IMR-90 (cell line): ENCODE data around the gene GATA6. TPM values are rescaled to one million over a fixed set of nuclear protein-coding genes. Genes with fewer than 3 reads are reported as not detected.
A peak's percentile ranks its signal among the peaks of the same experiment; 100 is the strongest.

Experiments used
- ATAC-seq: fragments of 200-7000 bp; cut with Tn5 transposase; 2 replicates; pipeline ENCODE4 v1.9.1; 2020; ENCODE audit warnings: low read depth, mild to moderate bottlenecking, moderate library complexity
- BruUV-seq: library from RNA; stranded (reverse); fragments of 400-500 nt; replicated peaks from 2 replicates; lab custom pipeline; 2021; lab: Mats Ljungman, UMichigan
- CTCF ChIA-PET: fragments of 300-600 bp; formaldehyde crosslinking; extraction: SDS; loops from one replicate; lab custom pipeline; 2021; ENCODE audit warnings: antibody characterized with exemption; lab: Yijun Ruan, JAX
- POLR2A ChIA-PET: fragments of 300-600 bp; sonication (Branson Sonifier 250); formaldehyde crosslinking; loops from one replicate; lab custom pipeline; 2022; ENCODE audit warnings: antibody characterized with exemption; ENCODE audit not compliant: unreplicated experiment; lab: Charles Lee
- DNase-seq: peaks from one replicate; pipeline ENCODE4 v3.0.0; 2013
- H2AFZ ChIP-seq: replicated peaks from 2 replicates; pipeline ENCODE3; 2013; ENCODE audit warnings: low read length, mild to moderate bottlenecking; ENCODE audit not compliant: poor library complexity
- H2AK5ac ChIP-seq: 2 replicates; pipeline ENCODE4 v1.6.1; 2013; ENCODE audit warnings: low read depth, low read length, inconsistent platforms
- H2AK9ac ChIP-seq: replicated peaks from 2 replicates; pipeline ENCODE3; 2013; ENCODE audit warnings: mild to moderate bottlenecking, low read depth, low read length, moderate library complexity; ENCODE audit not compliant: poor library complexity
- H2BK120ac ChIP-seq: 2 replicates; pipeline ENCODE4 v1.6.1; 2013; ENCODE audit warnings: low read depth, low read length, inconsistent platforms
- H2BK15ac ChIP-seq: 3 replicates; pipeline ENCODE4 v1.6.1; 2013; ENCODE audit warnings: low read depth, low read length, inconsistent platforms
- H2BK20ac ChIP-seq: 2 replicates; pipeline ENCODE4 v1.6.1; 2013; ENCODE audit warnings: low read depth, mild to moderate bottlenecking, inconsistent platforms, low read length, moderate library complexity
- H2BK5ac ChIP-seq: 2 replicates; pipeline ENCODE4 v1.6.1; 2013; ENCODE audit warnings: mild to moderate bottlenecking, low read depth, low read length, inconsistent platforms; ENCODE audit not compliant: poor library complexity, severe bottlenecking
- H3K14ac ChIP-seq: replicated peaks from 2 replicates; pipeline ENCODE4 v1.6.1; 2013; ENCODE audit warnings: low read depth, low read length, inconsistent platforms
- H3K18ac ChIP-seq: 2 replicates; pipeline ENCODE4 v1.6.1; 2013; ENCODE audit warnings: low read depth, low read length, control low read depth
- H3K23ac ChIP-seq: 2 replicates; pipeline ENCODE4 v1.6.1; 2013; ENCODE audit warnings: low read depth, low read length, inconsistent platforms
- H3K27ac ChIP-seq: 2 replicates; pipeline ENCODE4 v1.5.1; 2013; ENCODE audit warnings: mild to moderate bottlenecking, control low read depth, low read length; ENCODE audit not compliant: insufficient read depth
- H3K27me3 ChIP-seq: 2 replicates; pipeline ENCODE4 v1.6.1; 2013; ENCODE audit warnings: low read length; ENCODE audit not compliant: control insufficient read depth, insufficient read depth
- H3K36me3 ChIP-seq: 2 replicates; pipeline ENCODE4 v1.6.1; 2013; ENCODE audit warnings: low read length, mixed read lengths; ENCODE audit not compliant: control insufficient read depth, insufficient read depth
- H3K4ac ChIP-seq: 2 replicates; pipeline ENCODE4 v1.6.1; 2013; ENCODE audit warnings: low read depth, low read length, inconsistent platforms
- H3K4me1 ChIP-seq: 2 replicates; pipeline ENCODE4 v1.6.1; 2013; ENCODE audit warnings: low read length, mixed read lengths; ENCODE audit not compliant: control insufficient read depth, insufficient read depth
- H3K4me2 ChIP-seq: 2 replicates; pipeline ENCODE4 v1.6.1; 2013; ENCODE audit warnings: low read depth, mild to moderate bottlenecking, control low read depth, low read length, moderate library complexity
- H3K4me3 ChIP-seq: 2 replicates; pipeline ENCODE4 v1.5.1; 2013; ENCODE audit warnings: low read depth, mild to moderate bottlenecking, control low read depth, low read length, moderate library complexity; ENCODE audit not compliant: insufficient read depth
- H3K56ac ChIP-seq: 2 replicates; pipeline ENCODE4 v1.6.1; 2013; ENCODE audit warnings: low read length, inconsistent platforms; ENCODE audit not compliant: insufficient read depth; ENCODE audit errors: extremely low read depth
- H3K79me1 ChIP-seq, 2 experiments: 2 replicates each; pipeline ENCODE4 v1.6.1; 2013; ENCODE audit warnings: low read length in 2 of 2, inconsistent platforms in 1 of 2, low read depth in 1 of 2
- H3K9ac ChIP-seq: 2 replicates; pipeline ENCODE4 v1.6.1; 2013; ENCODE audit warnings: low read depth, low read length, control low read depth
- H3K9me1 ChIP-seq: 2 replicates; pipeline ENCODE4 v1.6.1; 2013; ENCODE audit warnings: low read length, inconsistent platforms; ENCODE audit not compliant: insufficient read depth
- H3K9me3 ChIP-seq: 2 replicates; pipeline ENCODE4 v1.6.1; 2013; ENCODE audit warnings: low read length; ENCODE audit not compliant: control insufficient read depth, insufficient read depth
- H4K20me1 ChIP-seq: 2 replicates; pipeline ENCODE4 v1.6.1; 2013; ENCODE audit warnings: low read length, inconsistent platforms; ENCODE audit not compliant: insufficient read depth
- H4K5ac ChIP-seq: 2 replicates; pipeline ENCODE4 v1.6.1; 2013; ENCODE audit warnings: mild to moderate bottlenecking, low read depth, low read length, control low read depth
- H4K8ac ChIP-seq, 2 experiments: 2 replicates each; pipeline ENCODE4 v1.6.1; 2013; ENCODE audit warnings: low read depth in 2 of 2, low read length in 2 of 2, control low read depth in 1 of 2, inconsistent platforms in 1 of 2
- H4K91ac ChIP-seq: 2 replicates; pipeline ENCODE4 v1.6.1; 2013; ENCODE audit warnings: low read depth, low read length, inconsistent platforms; ENCODE audit not compliant: insufficient read depth
- CEBPB ChIP-seq: IDR thresholded peaks from 2 replicates; pipeline ENCODE4 v1.6.1; 2012; ENCODE audit warnings: low read depth, low read length, improper control_type of control experiment
- MAZ ChIP-seq: IDR thresholded peaks from 2 replicates; pipeline ENCODE4 v1.6.1; 2012; ENCODE audit warnings: low read depth, mild to moderate bottlenecking, low read length, improper control_type of control experiment, moderate library complexity, borderline replicate concordance
- NFE2L2 ChIP-seq: fragments of 150-350 bp; IDR thresholded peaks from 2 replicates; pipeline ENCODE4 v1.6.1; 2016; ENCODE audit warnings: low read depth, mild to moderate bottlenecking, low read length
- POLR2A ChIP-seq: IDR thresholded peaks from 2 replicates; pipeline ENCODE4 v1.6.1; 2012; ENCODE audit warnings: mild to moderate bottlenecking, low read depth, low read length
- RCOR1 ChIP-seq: IDR thresholded peaks from 2 replicates; pipeline ENCODE4 v1.6.1; 2012; ENCODE audit warnings: mild to moderate bottlenecking, low read length, improper control_type of control experiment; ENCODE audit not compliant: insufficient replicate concordance
- WGBS, 2 experiments: methylation state at CpG; one replicate each; pipeline versions ENCODE4 v1.1.5 to v1.1.7; 2013; ENCODE audit warnings: missing lambda C conversion rate in 2 of 2; ENCODE audit not compliant: insufficient read length in 1 of 2; ENCODE audit errors: extremely low coverage in 2 of 2; 5-methylcytosine and 5-hydroxymethylcytosine counted together
- dilution Hi-C: fragments of 300-500 bp; cut with HindIII; formaldehyde crosslinking; loops from one replicate; pipeline ENCODE4 v1.14.3; 2018; ENCODE audit warnings: low sequenced_read_pairs; ENCODE audit not compliant: unreplicated experiment
- in situ Hi-C: fragments of 300-500 bp; cut with MboI; formaldehyde crosslinking; loops from 3 replicates; pipeline ENCODE4 v1.14.3; 2019; ENCODE audit warnings: low sequenced_read_pairs, inconsistent platforms, mixed read lengths
- intact Hi-C: fragments of 100-400 bp; cut with micrococcal nuclease; formaldehyde crosslinking; loops from 2 replicates; pipeline ENCODE4 v1.10.0; 2022
- polyA plus RNA-seq, 3 experiments: library from polyadenylated mRNA; depleted of rRNA; stranded (reverse); fragments of >200 nt; gene quantifications; 2 replicates each; pipeline ENCODE4 v1.2.3, GENCODE V29; 2012; ENCODE audit warnings: low replicate concordance in 1 of 3
- total RNA-seq: library from RNA; depleted of rRNA; stranded (reverse); fragments of >200 nt; gene quantifications from 2 replicates; pipeline ENCODE4 v1.2.3, GENCODE V29; 2012
- TF ChIP-seq, protein P1 (sequence below): conservative IDR thresholded peaks from 2 replicates; pipeline ENCODE4 v1.5.1; 2012; ENCODE audit warnings: mild to moderate bottlenecking, low read depth, low read length, improper control_type of control experiment

The GATA6 gene
- total and polyA plus RNA-seq, 2 of the 4 experiments (the other 2 are of a cell fraction) = 2.5 to 4.0 TPM

DNA sequence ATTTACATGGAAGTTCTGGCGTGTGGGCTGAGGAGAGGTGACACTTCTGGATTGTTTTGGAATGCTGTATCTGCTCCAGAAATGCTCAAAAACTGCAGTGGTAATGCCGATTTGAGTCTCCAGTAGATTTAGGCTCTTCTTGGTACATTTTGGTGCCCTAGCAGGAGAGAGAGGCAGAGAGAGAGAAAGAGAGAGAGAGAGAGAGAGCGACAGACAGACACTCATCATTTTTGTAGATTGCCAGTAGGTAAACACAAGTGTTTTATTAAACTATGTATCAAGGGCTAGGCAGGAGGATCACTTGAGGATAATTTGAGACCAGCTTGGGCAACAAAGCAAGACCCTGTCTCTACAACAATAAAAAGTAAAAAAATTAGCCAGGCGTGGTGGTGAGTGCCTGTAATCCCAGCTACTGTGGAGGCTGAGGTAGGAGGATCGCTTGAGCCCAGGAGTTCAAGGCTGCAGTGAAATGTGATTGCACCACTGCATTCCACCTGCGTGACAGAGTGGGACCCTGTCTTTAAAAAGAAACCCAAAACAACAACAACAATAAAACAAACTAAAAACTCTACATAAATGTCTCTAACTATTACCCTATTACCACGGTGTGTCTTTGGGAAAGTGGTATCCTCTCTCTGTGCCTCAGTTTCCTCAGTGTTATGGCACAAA lies 60.2 kb downstream of the GATA6 start:
- Histone ChIP-seq H3K4me1 (peaks cover 8% of the 10 kb centered on the region), H3K9ac (no peak overlapping the region), H3K9me1 (no peaks in the 10 kb centered on the region), H2BK20ac (no peak overlapping the region), H2BK15ac (no peak overlapping the region), H4K5ac (peak overlapping the region; percentile 10; the same call in 1 of the 2 replicates), H3K14ac (no peak overlapping the region), H3K79me1 (no peaks in the 10 kb centered on the region), H2AK9ac (no peak overlapping the region), H4K91ac (no peak overlapping the region), H3K18ac (peak overlapping the region; percentile 60; the same call in 1 of the 2 replicates), H4K20me1 (no peaks in the 10 kb centered on the region), H3K56ac (no peak overlapping the region), H3K9me3 (no peaks in the 10 kb centered on the region), H2AK5ac (peak overlapping the region; percentile 3; the same call in 1 of the 2 replicates), H3K4me3 (no peak overlapping the region), H3K27me3 (peaks cover 11% of the 10 kb centered on the region), H3K23ac (no peak overlapping the region), H2BK120ac (no peak overlapping the region; the same call in 1 of the 2 replicates), H2AFZ (no peak overlapping the region), H3K36me3 (no peaks in the 10 kb centered on the region), H3K4me2 (no peak overlapping the region), H4K8ac (no peak overlapping the region), H3K27ac (no peak overlapping the region), H2BK5ac (no peak overlapping the region), H3K4ac (no peak overlapping the region)
- POLR2A ChIA-PET = no interaction called here
- no peak for ATAC-seq
- CTCF ChIA-PET = no interaction called here
- 71% methylated on average over 1 of the region's 7 CpGs; no CpG with 5 or more reads in 1 of the 2 experiments for WGBS, 2 experiments
- dilution Hi-C loops = no loop called here
- TF ChIP-seq, protein P1, sequence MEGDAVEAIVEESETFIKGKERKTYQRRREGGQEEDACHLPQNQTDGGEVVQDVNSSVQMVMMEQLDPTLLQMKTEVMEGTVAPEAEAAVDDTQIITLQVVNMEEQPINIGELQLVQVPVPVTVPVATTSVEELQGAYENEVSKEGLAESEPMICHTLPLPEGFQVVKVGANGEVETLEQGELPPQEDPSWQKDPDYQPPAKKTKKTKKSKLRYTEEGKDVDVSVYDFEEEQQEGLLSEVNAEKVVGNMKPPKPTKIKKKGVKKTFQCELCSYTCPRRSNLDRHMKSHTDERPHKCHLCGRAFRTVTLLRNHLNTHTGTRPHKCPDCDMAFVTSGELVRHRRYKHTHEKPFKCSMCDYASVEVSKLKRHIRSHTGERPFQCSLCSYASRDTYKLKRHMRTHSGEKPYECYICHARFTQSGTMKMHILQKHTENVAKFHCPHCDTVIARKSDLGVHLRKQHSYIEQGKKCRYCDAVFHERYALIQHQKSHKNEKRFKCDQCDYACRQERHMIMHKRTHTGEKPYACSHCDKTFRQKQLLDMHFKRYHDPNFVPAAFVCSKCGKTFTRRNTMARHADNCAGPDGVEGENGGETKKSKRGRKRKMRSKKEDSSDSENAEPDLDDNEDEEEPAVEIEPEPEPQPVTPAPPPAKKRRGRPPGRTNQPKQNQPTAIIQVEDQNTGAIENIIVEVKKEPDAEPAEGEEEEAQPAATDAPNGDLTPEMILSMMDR = no peak
- no peak for TF ChIP-seq NFE2L2
- no peak for TF ChIP-seq MAZ
- TF ChIP-seq RCOR1 = no peak
- TF ChIP-seq POLR2A = no peak
- no peak for TF ChIP-seq CEBPB
- DNase-seq = no peak
- in situ Hi-C loops = no loop called here
- no TSS peak for BruUV-seq
- intact Hi-C loops = loop anchor here (10.0 kb wide), 1 partner anchor 75 kb away; no protein-coding TSS in a partner anchor
